Measurements from ENCODE around the gene SEZ6L. TPM values are rescaled to one million over a fixed set of nuclear protein-coding genes. Genes with fewer than 3 reads are reported as not detected.

Gene SEZ6L
- total and polyA plus RNA-seq, 10 of the 15 experiments (the other 5 are each of a cell fraction or from before 2014, with no cell fraction given), result not detected

- POLR2A ChIA-PET, result no interaction called here
- Histone ChIP-seq H3K36me3 (ENCODE audit: control insufficient read depth in 2 of 2, insufficient read depth in 2 of 2, low read length in 1 of 2) (no peaks in the 10 kb centered on the region), H3K9ac (ENCODE audit: control insufficient read depth, insufficient read depth, low read length) (no peak overlapping the region), H3K9me3 (replicated peaks; ENCODE audit: control insufficient read depth, insufficient read depth, low read length) (no peaks in the 10 kb centered on the region; the same call in 2 of the 3 replicates), H3K4me1 (ENCODE audit: control insufficient read depth, insufficient read depth, low read length) (no peaks in the 10 kb centered on the region), H3K79me2 (ENCODE audit: control insufficient read depth, insufficient read depth, low read length) (no peaks in the 10 kb centered on the region), H4K20me1 (ENCODE audit: control insufficient read depth, insufficient read depth) (no peaks in the 10 kb centered on the region), H3K27me3 (replicated peaks in 1 of 2; ENCODE audit: control insufficient read depth in 2 of 2, insufficient read depth in 2 of 2, low read length in 1 of 2) (no peaks in the 10 kb centered on the region; a peak in 1 of 4 replicates), H3K4me3 (no peak overlapping the region), H3K27ac (ENCODE audit: control insufficient read depth, insufficient read depth) (no peak overlapping the region), H3K4me2 (ENCODE audit: control insufficient read depth, insufficient read depth) (no peak overlapping the region), H2AFZ (ENCODE audit: control insufficient read depth, low read depth, low read length) (no peak overlapping the region)
- TF ChIP-seq PAX8 (IDR thresholded peaks at IDR 0.05) (no peak), EP300 (IDR thresholded peaks at IDR 0.05; ENCODE audit: borderline replicate concordance in 1 of 2, control insufficient read depth in 1 of 2, low read depth in 2 of 2, low read length in 2 of 2) (no peak), USF1 (IDR thresholded peaks at IDR 0.05; ENCODE audit: borderline replicate concordance, extremely low read length, insufficient read depth, low read depth, low read length) (no peak), RAD21 (IDR thresholded peaks at IDR 0.05; ENCODE audit: insufficient read depth, low read depth, low read length) (no peak), SUZ12 (IDR thresholded peaks at IDR 0.05; ENCODE audit: unreplicated experiment) (no peak), ETV6 (conservative IDR thresholded peaks at IDR 0.05 in 1 of 2, IDR thresholded peaks at IDR 0.05 in 1 of 2; ENCODE audit: borderline replicate concordance in 1 of 2, low read depth in 1 of 2) (no peak), IRF5 (IDR thresholded peaks at IDR 0.05; ENCODE audit: borderline replicate concordance) (no peak)
- in situ Hi-C loops (cut with MboI) (no loop called here), intact Hi-C loops (cut with micrococcal nuclease; ENCODE audit: unreplicated experiment) (no loop called here)
- CTCF ChIA-PET, result interaction anchor here (0.6 kb wide), 1 partner anchor 212 kb away, joined by 3 read pairs; no protein-coding TSS in a partner anchor
- SMC1A ChIA-PET (ENCODE audit: uncharacterized antibody, unreplicated experiment), result interaction anchor here (1.2 kb wide), 1 partner anchor 17 kb away, joined by 4 read pairs; no protein-coding TSS in a partner anchor
- ATAC-seq (no peak), FAIRE-seq (no peak), DNase-seq (ENCODE audit: low read depth, low spot score) (no peak)
- RAD21 ChIA-PET (ENCODE audit: unreplicated experiment), result no interaction called here
- BruUV-seq (replicated peaks), result no TSS peak
- 27% methylated on average over 10 of the region's 10 CpGs for WGBS (ENCODE audit: insufficient coverage, insufficient replicate concordance, low lambda C conversion rate, missing lambda C conversion rate)
Measured at GRCh38 chr22:26124991-26125725, 44.1 kb upstream of the SEZ6L start.
